Tibial nerve (tissue), 4 donors: ENCODE measurements around the gene TTC21B. TPM values are rescaled to one million over a fixed set of nuclear protein-coding genes. Genes with fewer than 3 reads are reported as not detected.

ENCODE experiments used
- DNase-seq, 2 donors: peaks; one replicate each; pipeline ENCODE4 v3.0.0-alpha.2; 2019; ENCODE audit warnings: low spot score in 2 of 2
- H3K27ac ChIP-seq, 4 donors: fragments of 200-600 bp; sonication (generic) in 3 of 4; one replicate each; pipeline ENCODE4 v1.5.1; 2017 to 2019; ENCODE audit warnings: mild to moderate bottlenecking in 1 of 4
- H3K27me3 ChIP-seq, 2 donors: fragments of 200-600 bp; sonication (generic) in 1 of 2; one replicate each; pipeline versions ENCODE4 v1.5.1 to v1.6.0; 2017 to 2019
- H3K36me3 ChIP-seq, 3 donors: fragments of 200-600 bp; sonication (generic); one replicate each; pipeline ENCODE4 v1.5.1; 2018 to 2019
- H3K4me1 ChIP-seq, 4 donors: fragments of 200-600 bp; sonication (generic) in 3 of 4; one replicate each; pipeline ENCODE4 v1.5.1; 2017 to 2019
- H3K4me3 ChIP-seq, 4 donors: fragments of 200-600 bp; sonication (generic) in 3 of 4; one replicate each; pipeline ENCODE4 v1.5.1; 2017 to 2019; ENCODE audit warnings: mild to moderate bottlenecking in 1 of 4, moderate library complexity in 1 of 4
- H3K9me3 ChIP-seq, 4 donors: fragments of 200-600 bp; sonication (generic) in 3 of 4; one replicate each; pipeline ENCODE4 v1.5.1; 2017 to 2019
- CTCF ChIP-seq, 5 experiments: fragments of 200-600 bp in 3 of 5; fragments of 450-650 bp in 2 of 5; sonication (generic) in 3 of 5; IDR thresholded peaks; one replicate each; pipeline ENCODE4 v1.5.1; 2016 to 2019; ENCODE audit warnings: antibody characterized with exemption in 5 of 5, mild to moderate bottlenecking in 3 of 5, moderate library complexity in 2 of 5
- EP300 ChIP-seq, 2 donors: sonication (generic); formaldehyde crosslinking; IDR thresholded peaks; one replicate each; pipeline ENCODE4 v1.6.1; 2017; ENCODE audit warnings: antibody characterized with exemption in 2 of 2, mild to moderate bottlenecking in 1 of 2
- POLR2A ChIP-seq, 2 donors: fragments of 450-650 bp; IDR thresholded peaks; one replicate each; pipeline ENCODE4 v1.6.1; 2017; ENCODE audit warnings: antibody characterized with exemption in 2 of 2, mild to moderate bottlenecking in 2 of 2, moderate library complexity in 2 of 2
- WGBS, 2 donors: methylation state at CpG; one replicate each; pipeline ENCODE4 v1.1.5; 2018; 5-methylcytosine and 5-hydroxymethylcytosine counted together
- total RNA-seq, 4 donors: library from RNA; depleted of rRNA; stranded (reverse); fragments of >200 nt; gene quantifications; one replicate each; pipeline ENCODE4 v1.1.0, GENCODE V29; 2016

The TTC21B gene
- total RNA-seq, 4 donors from 2014 or later = 39.6 to 58.8 (median 55.9) TPM

GRCh38 chr2:165833156-165833555, 120.4 kb downstream of the TTC21B start:
- Histone ChIP-seq H3K36me3 (no peaks in the 10 kb centered on the region), H3K27me3 (no peaks in the 10 kb centered on the region), H3K27ac (no peak overlapping the region), H3K4me3 (no peak overlapping the region), H3K9me3 (no peaks in the 10 kb centered on the region), H3K4me1 (no peaks in the 10 kb centered on the region)
- TF ChIP-seq EP300 (IDR thresholded peaks at IDR 0.05) (no peak), POLR2A (IDR thresholded peaks at IDR 0.05) (no peak), CTCF (IDR thresholded peaks at IDR 0.05) (no peak)
- no peak for DNase-seq
- WGBS, 2 donors = 84 to 86% methylated on average over 4 of the region's 4 CpGs

GRCh38 chr2:165827921-165828276, 125.7 kb downstream of the TTC21B start:
- Histone ChIP-seq H3K27ac (no peak overlapping the region), H3K4me1 (peaks cover 0 to 9% (median 0%) of the 10 kb centered on the region in 4 donors), H3K36me3 (no peaks in the 10 kb centered on the region), H3K27me3 (no peaks in the 10 kb centered on the region), H3K4me3 (no peak overlapping the region), H3K9me3 (no peaks in the 10 kb centered on the region)
- TF ChIP-seq EP300 (IDR thresholded peaks at IDR 0.05) (no peak), CTCF (IDR thresholded peaks at IDR 0.05) (no peak), POLR2A (IDR thresholded peaks at IDR 0.05) (no peak)
- WGBS, 2 donors = 84 to 100% methylated on average over 1 of the region's 1 CpG
- no peak for DNase-seq

GRCh38 chr2:165827016-165827920, 126.3 kb downstream of the TTC21B start:
- TF ChIP-seq CTCF (IDR thresholded peaks at IDR 0.05) = no peak
- TF ChIP-seq EP300 (IDR thresholded peaks at IDR 0.05) = no peak
- TF ChIP-seq POLR2A (IDR thresholded peaks at IDR 0.05) = no peak
- H3K36me3 ChIP-seq = no peaks in the 10 kb centered on the region
- no peak for DNase-seq
- H3K4me3 ChIP-seq = no peak overlapping the region
- H3K27me3 ChIP-seq = no peaks in the 10 kb centered on the region
- 75 to 79% methylated on average over 3 of the region's 3 CpGs for WGBS, 2 donors
- no peaks in the 10 kb centered on the region for H3K9me3 ChIP-seq
- H3K27ac ChIP-seq = no peak overlapping the region
- peaks cover 0 to 9% (median 0%) of the 10 kb centered on the region in 4 donors for H3K4me1 ChIP-seq

- Histone ChIP-seq H3K4me1 (peaks cover 0 to 20% (median 0%) of the 10 kb centered on the region in 4 donors), H3K27ac (no peak overlapping the region), H3K36me3 (no peaks in the 10 kb centered on the region), H3K27me3 (no peaks in the 10 kb centered on the region), H3K9me3 (no peaks in the 10 kb centered on the region), H3K4me3 (no peak overlapping the region)
- TF ChIP-seq CTCF (IDR thresholded peaks at IDR 0.05) = no peak
- no peak for TF ChIP-seq EP300 (IDR thresholded peaks at IDR 0.05)
- TF ChIP-seq POLR2A (IDR thresholded peaks at IDR 0.05) = no peak
- WGBS, 2 donors = 25 to 27% methylated on average over 2 of the region's 2 CpGs
- peak in 1 of 2 donors; percentile 21 for DNase-seq
Measured at GRCh38 chr2:165825041-165825440, 128.5 kb downstream of the TTC21B start.

Other genes with a start within 250 kb of the TTC21B start
- 1 to 10 TPM; 1.0 to 7.9 (median 2.6) TPM for gene GALNT3, start 159.5 kb downstream of the TTC21B start, total RNA-seq
- not detected for gene SCN1A, start 174.2 kb upstream of the TTC21B start, total RNA-seq